Activated CD8-positive, alpha-beta memory T cell treated with anti-CD3 and anti-CD28 coated beads, Interleukin-2, amount 10 ng/mL, durations not matched to agents 7 days and 5 days (primary cell): ENCODE results near the gene PALM3. TPM values are rescaled to one million over a fixed set of nuclear protein-coding genes. Genes with fewer than 3 reads are reported as not detected.

Experiments
- ATAC-seq: fragments of 150-1000 bp; cut with Tn5 transposase; one replicate; pipeline ENCODE4 v1.10.0; 2021; ENCODE audit warnings: moderate library complexity
- CTCF ChIA-PET: fragments of 350-600 bp; sonication (Branson Sonifier 250); formaldehyde crosslinking; loops from one replicate; lab custom pipeline; 2021; ENCODE audit warnings: antibody characterized with exemption; lab: Charles Lee
- DNase-seq: peaks from one replicate; pipeline ENCODE4 v3.0.0-alpha.2; 2020
- H3K27ac Mint-ChIP-seq: one replicate; pipeline ENCODE4 v1.8.0; 2021; ENCODE audit warnings: mild to moderate bottlenecking, mixed read lengths
- H3K27me3 Mint-ChIP-seq: one replicate; pipeline ENCODE4 v1.8.0; 2021; ENCODE audit warnings: mixed read lengths
- H3K36me3 Mint-ChIP-seq: one replicate; pipeline ENCODE4 v1.8.0; 2021; ENCODE audit warnings: mild to moderate bottlenecking, mixed read lengths
- H3K4me1 Mint-ChIP-seq: one replicate; pipeline ENCODE4 v1.8.0; 2021; ENCODE audit warnings: mixed read lengths
- H3K4me3 Mint-ChIP-seq: one replicate; pipeline ENCODE4 v1.8.0; 2021; ENCODE audit warnings: mild to moderate bottlenecking, moderate library complexity, mixed read lengths
- H3K9me3 Mint-ChIP-seq: one replicate; pipeline ENCODE4 v1.8.0; 2022; ENCODE audit warnings: low read depth, mixed read lengths
- total RNA-seq, 2 experiments: library from RNA; stranded (reverse); gene quantifications; one replicate each; pipeline ENCODE4 v1.2.3, GENCODE V29; 2021

PALM3 gene
- total RNA-seq, 2 experiments from 2014 or later = not detected

- DNase-seq (no peak), ATAC-seq (no peak)
- H3K4me1 Mint-ChIP-seq = peaks cover 10% of the 10 kb centered on the region
- CTCF ChIA-PET = interaction anchor here (1.3 kb wide), 1 partner anchor 9 kb away, joined by 3 read pairs; the partner anchor contains the start of gene MISP3
- no peaks in the 10 kb centered on the region for H3K9me3 Mint-ChIP-seq
- H3K36me3 Mint-ChIP-seq = no peaks in the 10 kb centered on the region
- peaks cover 30% of the 10 kb centered on the region for H3K27me3 Mint-ChIP-seq
- H3K4me3 Mint-ChIP-seq = no peak overlapping the region
- no peak overlapping the region for H3K27ac Mint-ChIP-seq
These were observed 1.2 kb upstream of the PALM3 start for GRCh38 chr19:14063105-14063504.

GRCh38 chr19:14062558-14062855 is 631 bp upstream of the PALM3 start:
- Mint-ChIP-seq H3K36me3 (no peaks in the 10 kb centered on the region), H3K4me1 (peaks cover 14% of the 10 kb centered on the region), H3K4me3 (no peak overlapping the region), H3K27me3 (peaks cover 36% of the 10 kb centered on the region), H3K27ac (no peak overlapping the region), H3K9me3 (no peaks in the 10 kb centered on the region)
- no peak for DNase-seq
- no peak for ATAC-seq
- CTCF ChIA-PET = interaction anchor here (1.3 to 7.5 kb wide), 2 partner anchors 9 kb away, joined by 4 to 118 read pairs; partner anchors contain the start of gene MISP3

- no peak for ATAC-seq
These were observed 661 bp downstream of the PALM3 start for GRCh38 chr19:14061081-14061749.

GRCh38 chr19:14059652-14060155 is 2.2 kb downstream of the PALM3 start:
- H3K27ac Mint-ChIP-seq = no peak overlapping the region
- H3K36me3 Mint-ChIP-seq = no peaks in the 10 kb centered on the region
- peaks cover 45% of the 10 kb centered on the region for H3K27me3 Mint-ChIP-seq
- CTCF ChIA-PET = interaction anchor here (0.7 to 7.5 kb wide), 36 partner anchors 11 to 444 kb away, joined by 3 to 118 read pairs (median 5); partner anchors contain the start of genes ASF1B, DCAF15, IL27RA and MISP3
- no peak overlapping the region for H3K4me3 Mint-ChIP-seq
- DNase-seq (no peak), ATAC-seq (no peak)
- peaks cover 12% of the 10 kb centered on the region for H3K4me1 Mint-ChIP-seq
- no peaks in the 10 kb centered on the region for H3K9me3 Mint-ChIP-seq

More at GRCh38 chr19:14061081-14061749, 661 bp downstream of the PALM3 start:
- CTCF ChIA-PET = interaction anchor here (1.2 to 7.5 kb wide), 7 partner anchors 8 to 181 kb away, joined by 3 to 118 read pairs (median 27); partner anchors contain the start of gene MISP3
- Mint-ChIP-seq H3K4me3 (no peak overlapping the region), H3K27me3 (peaks cover 42% of the 10 kb centered on the region), H3K27ac (no peak overlapping the region), H3K9me3 (no peaks in the 10 kb centered on the region), H3K36me3 (no peaks in the 10 kb centered on the region), H3K4me1 (peaks cover 14% of the 10 kb centered on the region)
- no peak for DNase-seq

GRCh38 chr19:14059093-14059480 is 2.8 kb downstream of the PALM3 start:
- no peaks in the 10 kb centered on the region for H3K36me3 Mint-ChIP-seq
- ATAC-seq = no peak
- no peak overlapping the region for H3K4me3 Mint-ChIP-seq
- H3K9me3 Mint-ChIP-seq = no peaks in the 10 kb centered on the region
- peaks cover 45% of the 10 kb centered on the region for H3K27me3 Mint-ChIP-seq
- CTCF ChIA-PET = interaction anchor here (0.7 to 7.5 kb wide), 39 partner anchors 12 to 444 kb away, joined by 3 to 118 read pairs (median 4); partner anchors contain the start of genes ASF1B, DCAF15, IL27RA and MISP3
- H3K27ac Mint-ChIP-seq = no peak overlapping the region
- DNase-seq = peak; percentile 66
- peaks cover 12% of the 10 kb centered on the region for H3K4me1 Mint-ChIP-seq

- Mint-ChIP-seq H3K27me3 (peaks cover 45% of the 10 kb centered on the region), H3K4me3 (no peak overlapping the region), H3K9me3 (no peaks in the 10 kb centered on the region), H3K36me3 (no peaks in the 10 kb centered on the region), H3K27ac (no peak overlapping the region), H3K4me1 (peaks cover 12% of the 10 kb centered on the region)
- ATAC-seq = peak; percentile 52
- DNase-seq = no peak
- CTCF ChIA-PET = interaction anchor here (0.7 to 7.5 kb wide), 38 partner anchors 9 to 445 kb away, joined by 3 to 118 read pairs (median 4); partner anchors contain the start of genes ASF1B, DCAF15, IL27RA and MISP3
These were observed 3.4 kb downstream of the PALM3 start for GRCh38 chr19:14058182-14059092.

- Mint-ChIP-seq H3K27ac (no peak overlapping the region), H3K4me1 (peaks cover 12% of the 10 kb centered on the region), H3K9me3 (no peaks in the 10 kb centered on the region), H3K4me3 (peak overlapping the region; percentile 3), H3K36me3 (peaks cover 10% of the 10 kb centered on the region), H3K27me3 (peaks cover 45% of the 10 kb centered on the region)
- CTCF ChIA-PET = interaction anchor here (0.7 to 7.5 kb wide), 16 partner anchors 8 to 195 kb away, joined by 3 to 118 read pairs (median 3); partner anchors contain the start of genes IL27RA, MISP3 and PRKACA
- DNase-seq (no peak), ATAC-seq (no peak)
These were observed 5.0 kb downstream of the PALM3 start for GRCh38 chr19:14056741-14057356.

GRCh38 chr19:14056069-14056666 is 5.7 kb downstream of the PALM3 start:
- no peaks in the 10 kb centered on the region for H3K9me3 Mint-ChIP-seq
- no peak for DNase-seq
- no peak for ATAC-seq
- peaks cover 14% of the 10 kb centered on the region for H3K36me3 Mint-ChIP-seq
- peaks cover 45% of the 10 kb centered on the region for H3K27me3 Mint-ChIP-seq
- CTCF ChIA-PET = interaction anchor here (0.9 to 7.5 kb wide), 7 partner anchors 8 to 181 kb away, joined by 3 to 118 read pairs (median 3); partner anchors contain the start of gene MISP3
- H3K27ac Mint-ChIP-seq = no peak overlapping the region
- no peak overlapping the region for H3K4me3 Mint-ChIP-seq
- H3K4me1 Mint-ChIP-seq = peaks cover 12% of the 10 kb centered on the region

- Mint-ChIP-seq H3K27me3 (peaks cover 42% of the 10 kb centered on the region), H3K36me3 (peaks cover 15% of the 10 kb centered on the region), H3K4me1 (peaks cover 12% of the 10 kb centered on the region), H3K4me3 (no peak overlapping the region), H3K9me3 (no peaks in the 10 kb centered on the region), H3K27ac (no peak overlapping the region)
- DNase-seq (no peak), ATAC-seq (no peak)
- CTCF ChIA-PET = interaction anchor here (1.1 to 7.5 kb wide), 4 partner anchors 7 to 175 kb away, joined by 3 to 118 read pairs (median 25); partner anchors contain the start of gene MISP3
These were observed 6.5 kb downstream of the PALM3 start for GRCh38 chr19:14055396-14055795.

GRCh38 chr19:14054721-14055120 is 7.2 kb downstream of the PALM3 start:
- H3K4me3 Mint-ChIP-seq = no peak overlapping the region
- ATAC-seq (no peak), DNase-seq (no peak)
- peaks cover 12% of the 10 kb centered on the region for H3K4me1 Mint-ChIP-seq
- peaks cover 37% of the 10 kb centered on the region for H3K27me3 Mint-ChIP-seq
- CTCF ChIA-PET = interaction anchor here (0.8 to 1.2 kb wide), 5 partner anchors 11 to 183 kb away, joined by 3 read pairs; partner anchors contain the start of gene IL27RA
- H3K9me3 Mint-ChIP-seq = no peaks in the 10 kb centered on the region
- no peak overlapping the region for H3K27ac Mint-ChIP-seq
- H3K36me3 Mint-ChIP-seq = peaks cover 19% of the 10 kb centered on the region

- no peak for DNase-seq
- CTCF ChIA-PET = interaction anchor here (0.8 to 1.2 kb wide), 5 partner anchors 11 to 183 kb away, joined by 3 read pairs; partner anchors contain the start of gene IL27RA
- peaks cover 12% of the 10 kb centered on the region for H3K4me1 Mint-ChIP-seq
- no peak for ATAC-seq
- no peak overlapping the region for H3K27ac Mint-ChIP-seq
- no peaks in the 10 kb centered on the region for H3K9me3 Mint-ChIP-seq
- H3K36me3 Mint-ChIP-seq = peaks cover 21% of the 10 kb centered on the region
- H3K27me3 Mint-ChIP-seq = peaks cover 32% of the 10 kb centered on the region
- no peak overlapping the region for H3K4me3 Mint-ChIP-seq
These were observed 7.8 kb downstream of the PALM3 start for GRCh38 chr19:14054099-14054498.

GRCh38 chr19:14053500-14053899 is 8.4 kb downstream of the PALM3 start:
- Mint-ChIP-seq H3K27me3 (peaks cover 26% of the 10 kb centered on the region), H3K4me3 (no peak overlapping the region), H3K4me1 (peaks cover 6% of the 10 kb centered on the region), H3K36me3 (peaks cover 25% of the 10 kb centered on the region), H3K27ac (no peak overlapping the region), H3K9me3 (no peaks in the 10 kb centered on the region)
- DNase-seq (no peak), ATAC-seq (no peak)
- CTCF ChIA-PET = interaction anchor here (0.9 to 1.3 kb wide), 5 partner anchors 8 to 151 kb away, joined by 3 to 8 read pairs (median 4); partner anchors contain the start of genes IL27RA and PALM3
